NOMO-1 treated with DMSO at 0.1 percent for 48 hours (cell line): ENCODE results near the gene HECTD4.
"Not testable (repeated sequence)": the region's sequence is repeated elsewhere in the genome, so short reads cannot be mapped to it uniquely, and the experiment has no call there.

ENCODE experiments used
- DNase-seq: peaks from one replicate; lab custom pipeline; 2025; ENCODE audit not compliant: unreplicated experiment; lab: John Stamatoyannopoulos, UW

HECTD4 gene

DNA sequence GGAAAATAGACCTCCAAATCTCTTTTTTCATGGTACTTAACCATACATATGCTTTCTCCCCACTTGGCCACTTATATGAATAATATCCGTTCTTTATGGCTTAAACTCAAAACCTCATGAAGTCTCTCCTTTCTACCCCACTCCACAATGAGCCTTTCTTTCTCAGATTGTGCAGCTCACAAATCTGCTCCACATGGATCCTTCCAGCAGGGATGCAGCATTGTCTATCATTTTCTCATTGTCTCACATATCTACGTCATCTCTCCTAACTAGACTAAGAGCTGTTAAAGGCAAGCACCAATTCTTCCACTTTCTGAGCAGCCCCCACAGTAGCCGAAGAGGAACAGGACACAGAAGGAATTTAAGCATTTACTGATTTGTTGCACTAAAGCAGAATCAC lies 106.4 kb downstream of the HECTD4 start:
- DNase-seq, result no peak

DNA sequence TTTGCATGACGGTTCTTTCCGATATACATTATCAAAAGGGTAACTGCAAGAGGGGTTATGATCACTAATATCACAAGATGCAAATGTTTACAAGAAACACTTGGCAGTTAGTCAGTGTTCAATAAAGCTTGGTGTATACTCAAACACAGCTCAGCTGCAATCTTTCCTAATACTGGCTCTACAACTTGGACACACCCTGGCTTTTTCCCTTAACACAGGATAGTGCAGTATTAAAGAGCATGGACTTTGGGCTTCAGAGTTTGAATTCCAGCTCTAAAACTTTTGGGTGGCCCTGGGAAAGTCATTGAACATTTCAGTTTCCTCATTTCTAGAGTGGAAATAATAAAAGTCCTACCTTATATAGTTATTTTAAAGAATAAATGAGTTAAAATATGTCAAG lies 107.0 kb downstream of the HECTD4 start:
- DNase-seq, result no peak

DNA sequence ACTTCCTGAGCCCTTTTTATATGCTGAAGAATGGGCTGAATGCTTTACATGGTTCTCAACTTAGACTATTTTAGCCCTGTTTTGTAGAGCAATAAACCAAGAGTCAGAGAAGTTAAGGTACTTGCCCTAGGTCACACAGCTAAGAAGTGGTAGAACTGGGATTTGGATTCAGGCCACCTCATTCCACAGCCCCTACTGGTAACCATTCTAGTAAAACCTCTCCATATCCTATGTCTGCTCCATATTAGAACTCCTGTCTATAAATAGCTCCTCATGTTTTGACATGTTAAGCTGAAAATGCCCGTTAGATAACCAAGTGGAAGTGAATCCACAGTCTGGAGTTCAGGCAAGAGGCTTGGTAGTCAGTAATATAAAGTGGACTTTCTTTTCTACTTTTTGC lies 111.6 kb downstream of the HECTD4 start:
- DNase-seq, result no peak

DNA sequence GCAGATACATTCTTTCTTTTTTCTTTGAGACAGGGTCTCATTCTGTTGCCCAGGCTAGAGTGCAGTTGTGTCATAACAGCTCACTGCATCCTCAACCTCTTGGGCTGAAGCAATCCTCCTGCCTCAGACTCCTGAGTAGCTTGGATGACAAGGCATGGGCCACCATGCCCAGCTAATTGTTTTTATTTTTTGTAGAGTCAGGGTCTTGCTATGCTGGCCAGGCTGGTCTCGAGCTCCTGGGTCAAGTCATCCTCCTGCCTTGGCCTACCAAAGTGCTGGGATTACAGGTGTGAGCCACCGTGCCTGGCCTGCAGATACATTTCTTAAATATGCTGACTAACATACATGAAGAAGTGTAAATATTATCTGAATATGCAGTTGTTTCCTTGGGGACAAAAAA lies 115.8 kb downstream of the HECTD4 start:
- no peak for DNase-seq

DNA sequence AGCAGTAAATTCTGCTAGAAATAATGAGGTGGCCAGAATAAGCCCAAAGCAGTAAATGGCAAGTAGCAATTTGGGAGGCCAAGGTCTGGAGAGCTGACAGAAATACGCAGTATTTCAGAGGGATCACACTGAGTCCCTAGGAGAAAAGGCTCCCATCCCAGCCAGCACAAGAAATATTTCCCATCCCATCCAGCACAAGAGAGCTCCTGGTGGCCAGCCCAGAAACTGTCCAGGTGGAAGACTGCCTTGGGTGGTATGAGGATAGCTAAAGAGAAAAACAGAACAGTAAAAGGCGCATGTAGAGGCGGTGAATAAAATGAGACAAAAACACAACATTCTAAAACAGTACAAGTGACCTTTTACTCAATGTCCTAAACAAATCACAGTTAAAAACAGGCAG lies 120.7 kb downstream of the HECTD4 start:
- no peak for DNase-seq

DNA sequence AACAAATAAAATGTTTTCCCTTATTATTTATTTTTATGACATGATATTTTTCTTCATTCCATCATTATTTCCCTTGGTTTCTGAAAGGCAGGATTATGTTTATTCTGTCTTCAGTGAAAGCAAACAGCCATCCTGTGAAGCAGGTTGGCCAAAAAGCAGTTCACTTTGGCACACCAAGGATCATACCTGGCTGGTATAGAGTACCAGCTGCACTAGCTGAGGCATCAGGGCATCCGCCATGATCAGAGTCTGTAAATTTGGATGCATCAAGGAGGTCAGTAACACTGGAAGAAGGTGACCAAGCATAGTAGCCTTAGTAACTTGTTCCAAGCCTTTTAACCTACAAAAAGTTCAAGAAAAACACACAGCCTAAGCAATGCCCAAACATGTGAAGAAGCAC lies 123.3 kb downstream of the HECTD4 start:
- DNase-seq, result no peak

DNA sequence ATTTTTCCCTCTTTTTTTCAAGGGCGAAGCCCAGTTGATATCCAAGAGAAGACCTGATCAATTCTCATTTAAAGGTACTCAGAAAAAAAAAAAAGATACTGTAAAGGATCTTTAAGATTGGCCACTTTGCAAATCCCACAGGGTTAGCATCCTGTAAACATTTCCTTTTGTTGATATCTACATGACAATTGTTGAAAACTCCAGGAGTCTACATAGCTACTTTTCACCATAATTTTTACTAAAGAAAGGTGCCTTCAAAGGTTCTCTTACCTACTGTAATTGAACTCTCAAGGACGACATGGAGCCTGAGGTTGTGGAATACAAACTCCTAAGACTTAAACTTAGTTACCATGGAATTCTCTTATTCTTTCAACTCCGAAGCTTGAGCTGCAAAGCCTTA lies 125.5 kb downstream of the HECTD4 start:
- no peak for DNase-seq

DNA sequence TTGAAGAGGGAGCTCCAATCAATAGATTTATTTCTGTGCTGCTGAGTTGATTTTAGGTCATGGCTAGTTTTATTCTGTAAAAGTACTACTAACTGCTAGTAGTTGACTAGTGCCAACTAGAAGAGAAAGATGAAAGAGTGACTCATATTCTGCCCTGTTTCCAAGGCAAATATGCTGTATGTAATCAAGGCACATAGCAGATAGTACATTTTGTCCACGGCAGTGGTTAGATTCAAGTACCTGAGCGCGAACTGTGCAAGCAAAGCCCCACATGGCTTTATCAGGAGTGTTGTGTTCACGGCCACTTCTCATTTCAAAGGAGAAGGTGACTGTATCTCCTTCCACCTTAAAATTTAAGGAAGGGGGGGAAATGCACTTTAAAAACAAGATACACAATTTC lies 130.0 kb downstream of the HECTD4 start:
- DNase-seq, result no peak

DNA sequence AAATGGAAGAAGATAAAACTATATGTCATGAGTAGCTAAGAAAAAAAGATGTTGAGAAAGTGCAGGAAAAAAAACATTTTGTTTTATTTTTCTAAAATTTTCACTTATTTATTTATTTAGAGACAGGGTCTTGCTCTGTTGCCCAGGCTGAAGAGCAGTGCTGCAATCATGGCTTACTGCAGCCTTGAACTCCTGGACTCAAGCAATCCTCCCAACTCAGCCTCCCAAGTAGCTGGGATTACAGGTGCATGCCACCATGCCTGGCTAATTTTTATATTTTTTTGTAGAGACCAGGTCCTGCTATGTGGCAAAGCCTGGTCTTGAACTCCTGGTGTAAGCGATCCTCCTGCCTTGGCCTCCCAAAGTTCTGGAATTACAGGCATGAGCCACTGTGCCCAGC lies 137.3 kb downstream of the HECTD4 start:
- DNase-seq, result not testable (repeated sequence)

DNA sequence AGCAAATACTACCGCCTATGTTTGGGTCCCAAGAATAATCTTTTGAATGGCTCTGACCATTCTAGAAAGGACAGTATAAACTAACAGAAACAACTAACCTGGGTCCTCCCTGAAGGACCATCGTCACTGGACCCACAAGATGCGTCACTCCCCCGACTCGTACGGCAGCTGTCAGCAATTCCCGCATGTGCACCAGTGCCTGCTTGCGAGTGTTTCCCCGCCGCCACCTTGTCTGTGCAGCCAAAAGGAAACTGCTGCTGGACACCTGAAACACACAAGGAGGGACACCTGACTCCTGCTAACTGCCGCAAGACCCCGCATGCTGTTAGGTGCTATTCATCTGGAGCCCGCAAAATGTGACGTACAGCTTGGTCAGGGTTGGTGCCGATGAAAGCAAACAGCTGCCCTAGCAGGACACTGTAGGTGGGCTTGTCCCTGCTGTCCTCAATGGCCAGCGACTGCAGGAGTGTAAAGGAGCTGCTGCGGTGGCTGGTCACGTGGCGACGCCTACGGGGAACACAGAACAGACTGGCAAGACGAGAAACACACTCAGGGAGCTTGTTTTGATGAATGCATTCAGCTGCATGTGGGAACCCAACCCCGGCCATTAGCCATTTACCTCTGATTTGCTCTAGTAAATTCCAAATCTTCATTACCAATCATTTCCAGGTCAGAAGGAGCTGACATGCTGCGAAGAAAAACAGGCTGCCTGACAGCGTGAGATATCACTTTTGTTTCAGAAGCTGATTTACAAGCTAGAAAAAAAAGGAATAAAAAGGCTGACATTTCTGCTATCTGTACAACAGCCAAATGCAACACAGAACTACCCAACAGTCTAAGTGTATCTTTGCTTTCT lies 138.7 kb downstream of the HECTD4 start:
- DNase-seq, result no peak

DNA sequence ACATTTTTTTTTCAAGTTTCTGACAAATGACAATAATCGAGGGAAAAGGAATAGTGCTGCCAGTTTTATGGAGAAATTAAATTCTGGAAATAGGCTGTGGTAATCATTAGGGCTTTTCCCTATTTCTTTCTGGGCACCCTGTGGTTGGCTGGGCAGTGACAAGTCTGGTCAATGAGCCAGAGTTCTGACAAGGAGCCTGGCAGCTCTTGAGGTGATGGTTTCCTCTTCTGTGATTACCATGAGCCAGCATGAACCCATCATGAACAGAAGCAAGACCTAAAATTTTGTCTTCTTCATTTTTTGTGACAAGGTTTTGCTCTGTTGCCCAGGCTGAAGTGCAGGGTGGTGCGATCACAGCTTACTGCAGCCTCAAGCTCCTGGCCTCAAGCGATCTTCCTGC lies 141.1 kb downstream of the HECTD4 start:
- DNase-seq, result no peak

DNA sequence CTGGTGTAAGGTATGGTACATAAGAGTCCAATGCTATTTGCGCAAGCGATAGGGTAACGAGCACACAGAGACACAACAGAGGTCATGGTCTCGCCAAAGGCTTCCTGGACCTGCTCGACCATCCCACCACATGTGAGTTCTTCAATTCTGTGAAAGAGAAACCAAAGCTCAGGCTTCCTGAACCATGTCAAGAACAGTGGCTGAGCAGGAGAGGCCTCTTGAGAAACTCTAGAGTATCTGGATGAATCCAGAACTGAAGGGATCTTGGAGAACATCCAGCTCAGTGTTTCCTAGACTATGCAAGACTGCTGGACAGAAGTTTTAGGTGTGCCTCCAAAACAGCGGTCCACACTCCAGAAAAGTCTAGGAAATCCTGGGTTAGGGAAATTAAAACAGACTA lies 142.3 kb downstream of the HECTD4 start:
- no peak for DNase-seq

DNA sequence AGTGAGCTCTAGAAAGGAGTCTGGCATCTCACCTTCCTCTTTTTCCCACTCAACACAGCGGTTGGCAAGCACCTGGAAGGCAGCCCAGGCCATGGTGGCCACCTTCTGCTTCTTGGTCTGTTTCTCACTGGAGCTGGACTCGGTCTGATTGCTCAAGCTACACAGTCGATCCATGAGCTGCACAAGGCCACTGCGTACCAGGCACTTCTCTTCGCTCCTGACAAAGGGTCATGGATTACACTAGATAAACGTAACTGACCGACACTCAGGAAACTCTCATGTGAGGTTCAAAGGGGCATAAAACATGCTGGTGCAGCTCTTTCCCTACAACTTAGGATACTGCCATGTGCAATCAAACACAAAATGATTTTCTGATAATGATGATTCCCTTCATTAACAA lies 143.2 kb downstream of the HECTD4 start:
- no peak for DNase-seq

DNA sequence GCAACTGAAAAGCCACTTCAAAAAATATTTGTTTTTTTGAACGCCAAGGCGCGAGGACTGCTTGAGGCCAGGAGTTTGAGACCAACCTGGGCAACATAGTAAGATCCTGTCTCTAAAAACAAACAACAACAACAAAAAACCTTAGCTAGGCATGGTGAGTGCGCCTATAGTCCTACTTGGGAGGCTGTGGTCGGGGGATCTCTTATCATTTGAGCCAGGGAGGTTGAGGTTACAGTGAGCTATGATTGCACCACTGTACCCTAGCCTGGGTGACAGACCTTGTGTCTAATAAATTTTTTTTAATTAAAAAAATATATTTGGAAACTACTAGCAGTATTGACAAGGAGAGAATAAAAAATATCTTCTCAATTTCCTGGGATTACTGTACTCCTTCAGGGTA lies 143.8 kb downstream of the HECTD4 start:
- no peak for DNase-seq

DNA sequence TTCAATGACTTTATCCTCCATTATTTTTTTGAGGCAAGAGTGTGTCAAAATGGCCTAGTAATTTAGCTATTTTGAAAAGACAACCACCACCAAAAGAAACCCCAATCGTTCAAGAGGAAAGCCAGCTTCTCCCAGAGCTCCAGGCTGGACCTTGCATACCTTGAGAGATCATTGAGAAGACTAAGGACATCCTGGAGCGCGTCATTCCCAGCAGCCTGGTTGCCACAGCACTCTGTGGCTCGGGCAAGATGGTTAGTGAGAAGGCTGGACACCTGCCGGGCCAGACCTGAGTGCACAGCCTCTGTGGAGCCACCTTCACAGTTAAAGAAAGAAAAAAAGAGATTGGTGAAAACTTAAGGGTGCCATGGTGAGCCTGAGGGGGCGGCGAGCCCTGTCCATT lies 145.4 kb downstream of the HECTD4 start:
- DNase-seq, result no peak

DNA sequence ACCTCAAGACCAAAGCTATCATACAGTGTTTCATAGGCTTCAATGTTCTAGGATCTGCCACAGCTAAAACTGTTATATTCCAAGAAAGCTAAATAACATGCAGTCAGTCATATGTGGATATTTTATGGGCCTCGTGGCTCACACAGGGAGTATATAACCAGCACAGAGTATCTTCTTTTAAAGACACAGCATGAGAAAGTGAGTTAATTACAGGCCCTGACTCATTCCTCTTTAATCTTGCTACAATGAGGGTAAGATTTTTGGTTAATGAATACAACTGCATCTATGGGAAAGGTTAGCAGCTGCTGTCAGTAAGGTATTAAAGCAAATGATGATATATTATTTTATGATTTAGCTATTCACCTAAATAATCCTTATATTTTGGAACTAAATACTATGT lies 145.8 kb downstream of the HECTD4 start:
- no peak for DNase-seq

DNA sequence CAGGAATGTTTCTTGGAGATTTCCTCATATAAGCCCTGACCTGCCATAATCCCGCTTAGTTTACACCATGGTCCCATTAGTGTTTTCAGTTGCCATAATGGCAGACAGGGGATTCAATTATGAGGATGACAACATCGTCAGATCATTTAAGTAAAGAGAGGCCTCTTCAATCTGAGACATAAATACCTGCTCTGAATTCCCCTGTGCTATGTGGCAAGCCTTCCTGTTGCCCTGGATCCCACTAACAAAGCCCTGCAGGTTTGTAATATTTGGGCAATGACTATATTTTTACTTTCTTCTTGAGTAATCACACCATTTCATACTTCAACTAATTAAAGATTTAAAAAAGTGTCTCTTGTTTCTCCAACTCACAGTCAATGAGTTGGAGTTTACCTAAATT lies 147.9 kb downstream of the HECTD4 start:
- DNase-seq, result no peak

DNA sequence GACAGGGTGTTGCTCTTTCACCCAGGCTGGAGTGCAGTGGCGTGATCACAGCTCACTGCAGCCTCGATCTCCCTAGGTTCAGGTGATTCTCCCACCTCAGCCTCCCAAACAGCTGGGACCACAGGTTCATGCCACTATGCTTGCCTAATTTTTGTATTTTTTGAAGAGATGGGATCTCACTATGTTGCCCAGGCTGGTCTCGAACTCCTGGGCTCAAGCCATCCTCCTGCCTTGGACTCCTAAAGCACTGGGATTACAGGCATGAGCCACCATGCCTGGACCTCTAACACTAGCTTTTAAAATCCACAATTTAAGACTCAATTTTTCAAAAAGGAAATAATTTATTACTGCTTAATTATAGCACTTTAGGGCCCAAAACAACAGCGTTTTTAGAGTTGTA lies 149.0 kb downstream of the HECTD4 start:
- DNase-seq, result no peak

DNA sequence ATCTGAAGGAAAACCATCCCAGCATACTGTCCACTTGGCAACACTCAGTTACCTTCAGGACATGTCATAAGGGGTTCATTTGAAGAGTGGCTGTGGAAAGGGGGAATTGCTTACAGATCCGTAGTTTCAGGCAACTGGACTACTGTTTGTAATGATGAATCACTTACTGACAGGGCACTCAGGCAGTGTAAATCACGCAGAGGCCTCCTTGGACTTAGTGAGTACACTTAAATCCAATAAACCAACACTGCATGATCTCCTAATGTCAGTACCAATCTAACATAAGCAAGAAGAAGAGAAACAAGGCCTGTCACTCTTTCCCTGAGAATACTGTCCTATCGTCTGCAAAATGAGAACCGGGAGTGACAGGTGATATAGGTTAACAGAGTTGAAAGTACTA lies 152.1 kb downstream of the HECTD4 start:
- DNase-seq, result no peak

DNA sequence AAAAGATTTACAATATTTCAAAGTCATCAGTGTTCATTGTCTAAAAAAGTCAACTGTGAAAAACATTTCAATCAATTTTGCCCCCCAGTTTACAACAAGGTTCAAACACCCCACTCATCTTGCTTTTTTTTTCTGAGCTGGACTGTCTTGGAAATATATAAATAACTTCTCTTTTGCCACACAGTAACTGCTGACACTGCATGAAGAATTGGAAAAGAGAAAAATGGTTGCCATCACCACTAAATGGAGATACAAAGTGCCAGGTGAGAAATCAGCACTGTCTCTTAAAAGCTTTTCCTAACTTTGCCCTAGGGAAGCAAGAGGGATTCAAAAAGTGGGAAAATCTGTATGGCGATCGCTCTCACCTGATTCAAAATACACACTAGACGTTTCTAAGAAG lies 155.5 kb downstream of the HECTD4 start:
- DNase-seq, result no peak

DNA sequence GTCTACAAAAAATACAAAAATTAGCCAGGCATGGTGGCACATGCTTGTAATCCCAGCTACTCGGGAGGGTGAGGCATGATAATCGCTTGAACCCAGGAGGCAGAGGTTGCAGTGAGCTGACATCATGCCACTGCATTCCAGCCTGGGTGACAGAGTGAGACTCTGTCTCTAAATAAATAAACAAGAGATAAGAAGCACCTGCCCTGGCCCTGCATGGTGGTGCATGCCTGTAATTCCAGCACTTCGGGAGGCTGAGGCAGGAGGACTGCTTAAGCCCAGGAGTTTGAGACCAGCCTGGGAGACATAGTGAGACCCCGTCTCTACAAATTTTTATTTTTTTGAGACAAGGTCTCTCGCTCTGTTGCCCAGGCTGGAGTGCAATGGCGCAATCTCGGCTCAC lies 161.6 kb downstream of the HECTD4 start:
- DNase-seq, result not testable (repeated sequence)

DNA sequence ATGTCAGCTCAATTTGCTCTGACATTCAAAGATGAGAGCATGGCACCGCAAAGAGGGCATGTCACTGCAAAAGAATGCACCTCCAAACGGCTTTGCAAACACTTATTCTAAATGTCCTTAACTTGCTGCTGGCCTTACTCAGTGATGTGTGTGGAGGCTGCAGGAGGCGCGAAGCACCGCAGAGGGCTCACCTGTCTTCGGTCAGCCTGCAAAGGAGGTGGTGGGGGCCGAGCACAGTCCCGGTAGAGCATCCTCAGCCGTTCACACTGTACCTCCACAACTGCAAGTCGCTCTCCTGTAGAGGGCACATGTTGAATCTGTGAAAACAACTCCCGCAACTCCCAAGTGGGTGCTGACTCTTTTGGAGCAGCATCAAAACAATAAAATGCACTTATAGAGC lies 163.0 kb downstream of the HECTD4 start:
- no peak for DNase-seq

DNA sequence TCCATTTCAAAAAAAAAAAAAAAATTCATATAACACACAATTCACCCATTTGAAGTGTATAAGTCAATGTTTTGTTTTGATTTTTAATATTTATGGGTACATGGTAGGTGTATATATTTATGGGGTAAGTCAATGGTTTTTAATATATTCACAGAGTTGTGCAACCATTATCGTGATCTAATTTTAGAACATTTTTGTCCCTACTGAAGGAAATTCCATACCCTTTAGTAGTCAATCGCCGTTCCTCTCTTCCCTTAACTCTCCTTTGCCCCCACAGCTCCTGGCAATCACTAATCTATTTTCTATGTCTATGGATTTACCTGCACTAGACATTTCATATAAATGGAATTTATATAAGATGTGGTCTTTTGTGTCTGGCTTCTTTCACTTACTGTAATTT lies 164.1 kb downstream of the HECTD4 start:
- DNase-seq, result no peak
